Epithelial cell of umbilical artery (primary cell): Measurements from ENCODE around the gene KCNK10. TPM values are rescaled to one million over a fixed set of nuclear protein-coding genes. Genes with fewer than 3 reads are reported as not detected.

Source experiments
- total RNA-seq: library from RNA; depleted of rRNA; stranded (reverse); fragments of >200 nt; gene quantifications from 2 replicates; pipeline ENCODE4 v1.2.3, GENCODE V29; 2014

The KCNK10 gene
- total RNA-seq = not detected in 2 replicates

GRCh38 chr14:88323086-88323522 lies at the start of gene KCNK10:
TSS of gene KCNK10 (minus strand) at chr14:88323269. CDS start at chr14:88322798, 471 bp downstream.

Other genes starting within 250 kb of the KCNK10 start
- gene SPATA7, start 62.4 kb upstream of the KCNK10 start, total RNA-seq = 8.1 and 11.4 TPM in 2 replicates
- 3.9 and 4.4 TPM in 2 replicates for gene PTPN21, start 231.7 kb upstream of the KCNK10 start, total RNA-seq
- gene ZC3H14, start 239.8 kb upstream of the KCNK10 start, total RNA-seq = 41.6 and 53.2 TPM in 2 replicates